ENCODE measurements around the gene RNF114. TPM values are rescaled to one million over a fixed set of nuclear protein-coding genes. Genes with fewer than 3 reads are reported as not detected.

The RNF114 gene
- total RNA-seq, 1 donor from 2014 or later = 63.0 TPM

DNA sequence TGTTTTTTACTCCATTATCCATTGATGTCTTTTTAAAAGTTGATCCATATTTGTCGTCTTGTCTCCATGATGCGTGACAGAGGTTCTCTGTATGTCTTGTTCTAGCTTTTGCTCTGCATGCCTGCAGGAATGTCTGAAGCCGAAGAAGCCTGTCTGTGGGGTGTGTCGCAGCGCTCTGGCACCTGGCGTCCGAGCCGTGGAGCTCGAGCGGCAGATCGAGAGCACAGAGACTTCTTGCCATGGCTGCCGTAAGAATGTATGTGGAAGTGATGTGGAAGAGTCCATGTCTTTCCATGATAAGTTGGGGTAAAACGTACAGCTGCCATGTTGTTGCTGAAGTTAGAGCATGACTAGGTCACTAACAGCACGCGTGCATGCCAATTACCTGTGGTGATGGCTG lies 5.3 kb downstream of the RNF114 start:
- Histone ChIP-seq H3K27me3 (ENCODE audit: low read depth) (no peaks in the 10 kb centered on the region), H3K9me3 (no peaks in the 10 kb centered on the region), H3K4me3 (no peak overlapping the region), H3K4me1 (peaks cover 31% of the 10 kb centered on the region), H3K36me3 (peaks cover 68% of the 10 kb centered on the region), H3K27ac (no peak overlapping the region)
- no peak for ATAC-seq
- TF ChIP-seq, protein P1, sequence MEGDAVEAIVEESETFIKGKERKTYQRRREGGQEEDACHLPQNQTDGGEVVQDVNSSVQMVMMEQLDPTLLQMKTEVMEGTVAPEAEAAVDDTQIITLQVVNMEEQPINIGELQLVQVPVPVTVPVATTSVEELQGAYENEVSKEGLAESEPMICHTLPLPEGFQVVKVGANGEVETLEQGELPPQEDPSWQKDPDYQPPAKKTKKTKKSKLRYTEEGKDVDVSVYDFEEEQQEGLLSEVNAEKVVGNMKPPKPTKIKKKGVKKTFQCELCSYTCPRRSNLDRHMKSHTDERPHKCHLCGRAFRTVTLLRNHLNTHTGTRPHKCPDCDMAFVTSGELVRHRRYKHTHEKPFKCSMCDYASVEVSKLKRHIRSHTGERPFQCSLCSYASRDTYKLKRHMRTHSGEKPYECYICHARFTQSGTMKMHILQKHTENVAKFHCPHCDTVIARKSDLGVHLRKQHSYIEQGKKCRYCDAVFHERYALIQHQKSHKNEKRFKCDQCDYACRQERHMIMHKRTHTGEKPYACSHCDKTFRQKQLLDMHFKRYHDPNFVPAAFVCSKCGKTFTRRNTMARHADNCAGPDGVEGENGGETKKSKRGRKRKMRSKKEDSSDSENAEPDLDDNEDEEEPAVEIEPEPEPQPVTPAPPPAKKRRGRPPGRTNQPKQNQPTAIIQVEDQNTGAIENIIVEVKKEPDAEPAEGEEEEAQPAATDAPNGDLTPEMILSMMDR (IDR thresholded peaks at IDR 0.05) = no peak
- DNase-seq = no peak
- intact Hi-C loops (cut with DNase I) = no loop called here

DNA sequence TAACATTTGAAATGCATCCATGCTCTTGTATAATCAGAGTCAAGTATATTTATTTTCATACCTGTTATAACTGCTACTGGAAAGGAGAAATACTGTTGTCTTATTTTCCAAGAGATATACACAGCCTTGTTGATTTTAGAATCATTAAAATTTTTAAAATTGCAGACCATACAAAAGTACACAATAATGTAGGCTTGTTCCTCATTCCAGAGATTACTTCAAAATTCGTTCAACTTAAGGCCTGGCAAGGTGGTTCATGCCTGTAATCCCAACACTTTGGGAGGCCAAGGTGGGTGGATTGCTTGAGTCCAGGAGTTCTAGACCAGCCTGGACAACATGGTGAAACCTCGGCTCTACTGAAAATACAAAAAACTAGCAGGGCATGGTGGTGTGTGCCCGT lies 6.1 kb downstream of the RNF114 start:
- Histone ChIP-seq H3K9me3 (no peaks in the 10 kb centered on the region), H3K36me3 (peaks cover 77% of the 10 kb centered on the region), H3K27me3 (ENCODE audit: low read depth) (no peaks in the 10 kb centered on the region), H3K4me3 (no peak overlapping the region), H3K27ac (no peak overlapping the region), H3K4me1 (peaks cover 28% of the 10 kb centered on the region)
- intact Hi-C loops (cut with DNase I) = no loop called here
- DNase-seq (no peak), ATAC-seq (peak in 1 of 2 donors; percentile 30)
- TF ChIP-seq, protein P1 (IDR thresholded peaks at IDR 0.05) = no peak

DNA sequence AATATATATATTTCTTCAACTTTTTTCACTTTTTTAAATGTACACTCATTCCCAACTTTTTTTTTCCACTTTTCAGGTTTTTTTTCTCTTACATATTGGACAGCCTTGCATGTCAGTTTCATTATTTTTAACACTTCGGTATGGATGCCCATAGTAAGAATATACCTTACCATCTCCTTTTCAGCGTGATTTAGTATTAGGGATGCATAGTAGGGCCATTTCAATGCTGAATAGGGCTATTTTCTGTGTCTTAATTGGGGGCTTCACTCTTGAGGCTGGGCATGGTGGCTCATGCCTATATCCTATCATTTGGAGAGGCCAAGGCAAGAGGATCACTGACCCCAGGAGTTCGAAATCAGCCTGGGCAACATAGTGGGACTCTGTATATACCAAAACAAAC lies 6.7 kb downstream of the RNF114 start:
- H3K27ac ChIP-seq = no peak overlapping the region
- H3K9me3 ChIP-seq = no peaks in the 10 kb centered on the region
- DNase-seq (no peak), ATAC-seq (no peak)
- no peaks in the 10 kb centered on the region for H3K27me3 ChIP-seq (ENCODE audit: low read depth)
- intact Hi-C loops (cut with DNase I) = no loop called here
- no peak overlapping the region for H3K4me3 ChIP-seq
- TF ChIP-seq, protein P1 (IDR thresholded peaks at IDR 0.05) = no peak
- peaks cover 81% of the 10 kb centered on the region for H3K36me3 ChIP-seq
- H3K4me1 ChIP-seq = peaks cover 21% of the 10 kb centered on the region

DNA sequence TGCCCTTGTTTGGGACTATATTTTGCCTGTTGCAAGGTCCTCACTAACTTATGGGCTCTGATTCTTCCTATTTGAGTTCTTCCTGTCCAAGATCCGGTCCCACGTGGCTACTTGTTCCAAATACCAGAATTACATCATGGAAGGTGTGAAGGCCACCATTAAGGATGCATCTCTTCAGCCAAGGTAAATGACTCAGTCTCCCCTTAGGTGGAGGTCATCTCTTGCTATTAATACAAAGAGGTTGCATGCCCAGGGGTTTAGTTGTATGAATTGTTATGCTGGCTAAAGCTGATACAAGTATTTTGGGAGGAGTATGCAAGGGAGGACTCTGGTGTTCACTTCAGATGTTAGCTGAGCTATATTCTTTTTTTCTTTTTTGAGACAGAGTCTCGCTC lies 9.1 kb downstream of the RNF114 start:
- ATAC-seq = no peak
- Histone ChIP-seq H3K9me3 (no peaks in the 10 kb centered on the region), H3K4me1 (peaks cover 7% of the 10 kb centered on the region), H3K36me3 (peaks cover 93% of the 10 kb centered on the region), H3K4me3 (no peak overlapping the region), H3K27ac (no peak overlapping the region), H3K27me3 (ENCODE audit: low read depth) (no peaks in the 10 kb centered on the region)
- TF ChIP-seq, protein P1 (IDR thresholded peaks at IDR 0.05) = no peak
- intact Hi-C loops (cut with DNase I) = no loop called here
- DNase-seq = no peak

DNA sequence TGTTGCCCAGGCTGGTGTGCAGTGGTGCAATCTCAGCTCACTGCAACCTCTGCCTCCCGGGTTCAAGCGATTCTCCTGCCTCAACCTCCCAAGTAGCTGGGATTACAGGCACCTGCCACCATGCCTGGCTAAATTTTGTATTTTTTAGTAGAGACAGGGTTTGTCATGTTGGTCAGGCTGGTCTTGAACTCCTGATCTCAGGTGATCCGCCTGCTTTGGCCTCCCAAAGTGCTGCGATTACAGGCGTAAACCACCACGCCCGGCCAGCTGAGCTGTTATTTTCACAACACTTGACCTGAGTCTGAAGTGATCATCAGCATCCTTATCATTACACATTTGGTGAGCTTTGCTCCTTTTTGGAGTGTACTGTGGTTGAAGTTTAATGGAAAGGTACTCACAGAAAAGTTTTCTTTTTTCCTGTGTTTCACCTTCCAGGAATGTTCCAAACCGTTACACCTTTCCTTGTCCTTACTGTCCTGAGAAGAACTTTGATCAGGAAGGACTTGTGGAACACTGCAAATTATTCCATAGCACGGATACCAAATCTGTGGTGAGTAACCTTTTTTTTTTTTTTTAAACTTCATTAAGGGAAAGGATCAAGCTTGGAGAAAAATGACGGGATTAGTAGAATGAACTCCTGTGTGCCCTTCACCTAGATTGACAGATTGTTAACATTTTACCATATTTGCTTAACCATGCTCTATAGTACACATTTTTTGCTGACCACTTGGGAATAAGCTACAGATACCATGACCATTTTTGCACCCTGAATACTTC lies 9.7 kb downstream of the RNF114 start:
- Histone ChIP-seq H3K27me3 (ENCODE audit: low read depth) (no peaks in the 10 kb centered on the region), H3K4me3 (no peak overlapping the region), H3K36me3 (peaks cover 94% of the 10 kb centered on the region), H3K9me3 (no peaks in the 10 kb centered on the region), H3K4me1 (peaks cover 7% of the 10 kb centered on the region), H3K27ac (no peak overlapping the region)
- intact Hi-C loops (cut with DNase I) = no loop called here
- DNase-seq (no peak), ATAC-seq (no peak)
- TF ChIP-seq, protein P1 (IDR thresholded peaks at IDR 0.05) = no peak

All from lower lobe of right lung (tissue), 2 donors.